Hematopoietic multipotent progenitor cell (in vitro differentiated cells): ENCODE data around the gene SAC3D1. TPM values are rescaled to one million over a fixed set of nuclear protein-coding genes. Genes with fewer than 3 reads are reported as not detected.

Source experiments
- DNase-seq, 3 donors: peaks; one replicate each; pipeline ENCODE4 v3.0.0-alpha.2; 2011 to 2015; ENCODE audit warnings: low read depth in 2 of 3, low spot score in 2 of 3
- small RNA-seq: library from RNA; depleted of rRNA; stranded (forward); fragments of <200 nt; gene quantifications from one replicate; pipeline ENCODE3, GENCODE V24; 2012
- total RNA-seq: library from RNA; depleted of rRNA; stranded (reverse); fragments of >200 nt; gene quantifications from one replicate; pipeline ENCODE4 v1.2.3, GENCODE V29; 2012

SAC3D1 gene
- total RNA-seq, 1 donor, result 12.4 TPM

DNA sequence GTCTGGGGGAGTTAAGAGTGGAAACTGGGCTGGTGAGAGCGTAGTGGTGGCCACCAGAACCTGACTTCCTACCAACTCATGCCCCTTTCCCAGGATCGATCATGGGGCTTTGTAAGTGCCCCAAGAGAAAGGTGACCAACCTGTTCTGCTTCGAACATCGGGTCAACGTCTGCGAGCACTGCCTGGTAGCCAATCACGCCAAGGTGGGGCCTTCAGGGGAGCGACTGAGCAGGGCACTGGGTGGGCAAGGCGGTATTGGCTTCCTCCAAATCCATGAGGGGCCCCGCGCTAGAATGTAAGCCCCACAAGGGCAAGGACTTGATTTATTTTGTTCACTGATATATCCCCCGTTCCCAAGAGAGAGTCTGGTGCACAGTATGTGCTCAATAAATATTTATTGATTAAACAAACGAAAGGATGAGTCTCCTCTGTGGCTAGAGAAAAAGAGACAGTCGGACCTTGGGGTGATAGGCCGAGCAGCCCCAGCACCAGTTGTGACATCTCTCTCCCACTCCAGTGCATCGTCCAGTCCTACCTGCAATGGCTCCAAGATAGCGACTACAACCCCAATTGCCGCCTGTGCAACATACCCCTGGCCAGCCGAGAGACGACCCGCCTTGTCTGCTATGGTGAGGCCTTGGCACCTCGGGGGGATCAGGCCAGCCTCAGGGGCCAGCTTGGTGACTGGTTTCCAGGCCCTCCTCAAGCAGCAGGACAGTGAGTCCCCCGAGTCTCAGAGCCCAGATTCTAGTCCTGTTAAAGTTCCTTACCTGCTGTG, 43.8 kb downstream of the SAC3D1 start:
- DNase-seq, result no peak

DNA sequence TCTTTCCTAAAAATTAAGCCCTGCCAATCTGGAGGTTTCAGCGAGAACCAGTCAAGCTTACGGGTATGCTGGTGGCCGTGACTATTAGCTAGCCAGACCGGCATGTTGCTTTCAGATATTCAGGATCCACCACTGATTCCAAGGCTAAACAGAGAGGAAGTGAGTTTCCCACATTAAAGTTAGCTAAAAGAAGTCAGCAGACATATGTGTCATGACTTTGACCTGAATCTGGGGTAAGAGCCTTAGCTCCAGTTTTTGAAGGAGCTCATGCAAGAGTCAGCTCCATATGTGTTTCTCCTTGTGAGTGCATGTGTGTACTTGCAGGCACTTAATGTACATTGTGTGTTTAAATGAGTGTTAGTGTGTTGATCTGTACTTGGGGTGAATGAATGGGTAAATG, 44.4 kb downstream of the SAC3D1 start:
- no peak for DNase-seq

DNA sequence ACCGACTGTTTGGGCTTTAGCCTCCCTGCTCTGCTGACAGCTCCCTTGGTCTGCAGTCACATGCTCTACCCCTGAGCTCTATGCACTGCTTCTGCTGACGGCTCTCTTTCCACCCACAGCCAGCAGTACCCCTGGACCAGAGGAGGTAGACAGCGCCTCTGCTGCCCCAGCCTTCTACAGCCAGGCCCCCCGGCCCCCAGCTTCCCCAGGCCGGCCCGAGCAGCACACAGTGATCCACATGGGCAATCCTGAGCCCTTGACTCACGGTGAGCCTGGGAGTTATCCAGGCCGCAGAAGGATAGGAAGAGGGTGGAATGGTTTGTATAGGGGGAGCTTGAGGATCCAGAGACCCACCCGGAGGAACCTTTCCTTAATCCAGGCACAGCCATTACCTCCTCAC, 45.8 kb downstream of the SAC3D1 start:
- DNase-seq, result no peak

DNA sequence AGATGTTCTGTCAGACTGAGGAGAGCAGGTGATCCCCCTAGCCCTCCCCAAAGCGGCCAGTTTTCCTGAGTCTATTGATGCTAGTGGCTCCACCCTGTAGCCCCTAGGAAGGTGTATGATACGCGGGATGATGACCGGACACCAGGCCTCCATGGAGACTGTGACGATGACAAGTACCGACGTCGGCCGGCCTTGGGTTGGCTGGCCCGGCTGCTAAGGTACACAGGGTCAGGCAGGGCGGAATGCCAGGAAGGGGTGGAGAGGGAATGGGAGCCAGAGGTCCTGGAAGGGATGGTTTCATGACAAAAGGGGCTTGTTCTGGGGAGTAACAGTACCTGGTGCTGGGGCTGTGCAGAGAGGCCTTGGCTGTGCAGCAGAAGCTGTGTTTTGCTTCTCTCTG, 46.2 kb downstream of the SAC3D1 start:
- DNase-seq, result no peak

DNA sequence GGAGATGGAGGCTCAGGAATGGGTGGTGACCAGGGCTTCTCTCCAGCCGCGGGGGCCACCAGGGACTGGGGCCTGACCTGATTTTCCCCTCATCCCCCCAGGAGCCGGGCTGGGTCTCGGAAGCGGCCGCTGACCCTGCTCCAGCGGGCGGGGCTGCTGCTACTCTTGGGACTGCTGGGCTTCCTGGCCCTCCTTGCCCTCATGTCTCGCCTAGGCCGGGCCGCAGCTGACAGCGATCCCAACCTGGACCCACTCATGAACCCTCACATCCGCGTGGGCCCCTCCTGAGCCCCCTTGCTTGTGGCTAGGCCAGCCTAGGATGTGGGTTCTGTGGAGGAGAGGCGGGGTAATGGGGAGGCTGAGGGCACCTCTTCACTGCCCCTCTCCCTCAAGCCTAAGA, 46.8 kb downstream of the SAC3D1 start:
- DNase-seq, result no peak

DNA sequence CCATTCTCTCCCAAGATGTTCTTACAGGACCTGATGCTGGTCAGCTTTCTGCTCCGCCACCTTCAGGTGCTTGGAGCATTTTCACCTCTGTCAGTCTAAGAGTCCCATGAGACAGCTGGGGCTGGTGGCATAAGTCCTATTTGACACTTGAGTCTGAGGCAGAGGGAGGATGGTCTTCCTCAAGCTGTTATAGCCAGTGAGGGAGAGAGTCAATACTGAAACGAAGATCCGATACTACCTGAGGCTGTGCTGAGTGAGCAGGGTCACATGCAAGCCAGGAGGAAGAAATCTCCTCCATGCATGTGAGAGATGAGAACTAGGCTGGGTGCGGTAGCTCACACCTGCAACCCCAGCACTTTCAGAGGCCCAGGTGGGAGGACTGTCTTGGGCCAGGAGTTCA, 48.6 kb downstream of the SAC3D1 start:
- no peak for DNase-seq

DNA sequence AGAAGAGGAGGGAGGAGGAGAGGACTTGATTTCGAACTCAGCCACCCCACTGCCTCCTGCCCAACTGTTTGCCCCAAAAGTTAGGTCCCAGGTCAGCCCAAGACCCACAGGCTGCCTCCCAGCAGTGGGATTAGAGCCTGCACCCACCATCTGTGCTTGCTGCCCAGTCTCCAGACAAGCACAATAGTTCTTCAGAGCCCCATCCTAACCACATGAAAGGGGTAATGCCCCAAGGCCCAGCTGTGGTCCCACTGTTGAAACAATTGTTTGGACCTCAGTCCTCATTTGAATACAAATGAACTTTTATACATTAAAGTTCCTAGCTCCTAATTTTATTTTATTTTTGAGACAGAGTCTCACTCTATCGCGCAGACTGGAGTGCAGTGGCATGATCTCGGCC, 49.6 kb downstream of the SAC3D1 start:
- no peak for DNase-seq

Small RNA genes lying within 50 kb of the gene (small RNA-seq; reads per million reads assigned to genes)
- not detected for gene MIR6879
- gene SNX15, result not detected

Other genes starting within 250 kb of the SAC3D1 start
- 70.8 TPM for gene MAP4K2, start 238.0 kb upstream of the SAC3D1 start, total RNA-seq
- gene MEN1, start 230.7 kb upstream of the SAC3D1 start, total RNA-seq, result 66.5 TPM
- gene CDC42BPG, start 196.6 kb upstream of the SAC3D1 start, total RNA-seq, result 7.5 TPM
- gene EHD1, start 162.6 kb upstream of the SAC3D1 start, total RNA-seq, result 105 TPM
- gene ATG2A, start 124.0 kb upstream of the SAC3D1 start, total RNA-seq, result 29.9 TPM
- gene PPP2R5B, start 116.5 kb upstream of the SAC3D1 start, total RNA-seq, result 5.9 TPM
- gene GPHA2, start 105.3 kb upstream of the SAC3D1 start, total RNA-seq, result not detected
- gene MAJIN, start 69.1 kb upstream of the SAC3D1 start, total RNA-seq, result not detected
- 0.81 TPM for gene BATF2, start 44.2 kb upstream of the SAC3D1 start, total RNA-seq
- gene ARL2, start 27.1 kb upstream of the SAC3D1 start, total RNA-seq, result 171 TPM
- gene SNX15, start 13.8 kb upstream of the SAC3D1 start, total RNA-seq, result 25.9 TPM
- 94.5 TPM for gene NAALADL1, start 17.3 kb downstream of the SAC3D1 start, total RNA-seq
- 5.1 TPM for gene CDCA5, start 42.8 kb downstream of the SAC3D1 start, total RNA-seq
- 60.6 TPM for gene ZFPL1, start 43.0 kb downstream of the SAC3D1 start, total RNA-seq
- gene VPS51, start 55.0 kb downstream of the SAC3D1 start, total RNA-seq, result 657 TPM
- 46.6 TPM for gene TM7SF2, start 70.7 kb downstream of the SAC3D1 start, total RNA-seq
- 11.0 TPM for gene ZNHIT2, start 76.5 kb downstream of the SAC3D1 start, total RNA-seq
- gene FAU, start 80.9 kb downstream of the SAC3D1 start, total RNA-seq, result 655 TPM
- gene MRPL49, start 81.1 kb downstream of the SAC3D1 start, total RNA-seq, result 53.9 TPM
- 44.7 TPM for gene SYVN1, start 93.3 kb downstream of the SAC3D1 start, total RNA-seq
- not detected for gene SPDYC, start 129.0 kb downstream of the SAC3D1 start, total RNA-seq
- gene CAPN1, start 140.7 kb downstream of the SAC3D1 start, total RNA-seq, result 160 TPM
- gene POLA2, start 220.8 kb downstream of the SAC3D1 start, total RNA-seq, result 18.9 TPM